Measurements from ENCODE around the gene DNM3.

- TF ChIP-seq, protein P1, sequence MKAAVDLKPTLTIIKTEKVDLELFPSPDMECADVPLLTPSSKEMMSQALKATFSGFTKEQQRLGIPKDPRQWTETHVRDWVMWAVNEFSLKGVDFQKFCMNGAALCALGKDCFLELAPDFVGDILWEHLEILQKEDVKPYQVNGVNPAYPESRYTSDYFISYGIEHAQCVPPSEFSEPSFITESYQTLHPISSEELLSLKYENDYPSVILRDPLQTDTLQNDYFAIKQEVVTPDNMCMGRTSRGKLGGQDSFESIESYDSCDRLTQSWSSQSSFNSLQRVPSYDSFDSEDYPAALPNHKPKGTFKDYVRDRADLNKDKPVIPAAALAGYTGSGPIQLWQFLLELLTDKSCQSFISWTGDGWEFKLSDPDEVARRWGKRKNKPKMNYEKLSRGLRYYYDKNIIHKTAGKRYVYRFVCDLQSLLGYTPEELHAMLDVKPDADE (IDR thresholded peaks at IDR 0.05) = no peak
- TF ChIP-seq POLR2AphosphoS5 (IDR thresholded peaks at IDR 0.05; ENCODE audit: low read depth) = no peak
- TF ChIP-seq EZH2phosphoT487 (IDR thresholded peaks at IDR 0.05; ENCODE audit: unreplicated experiment) = no peak
- TF ChIP-seq, protein P2, sequence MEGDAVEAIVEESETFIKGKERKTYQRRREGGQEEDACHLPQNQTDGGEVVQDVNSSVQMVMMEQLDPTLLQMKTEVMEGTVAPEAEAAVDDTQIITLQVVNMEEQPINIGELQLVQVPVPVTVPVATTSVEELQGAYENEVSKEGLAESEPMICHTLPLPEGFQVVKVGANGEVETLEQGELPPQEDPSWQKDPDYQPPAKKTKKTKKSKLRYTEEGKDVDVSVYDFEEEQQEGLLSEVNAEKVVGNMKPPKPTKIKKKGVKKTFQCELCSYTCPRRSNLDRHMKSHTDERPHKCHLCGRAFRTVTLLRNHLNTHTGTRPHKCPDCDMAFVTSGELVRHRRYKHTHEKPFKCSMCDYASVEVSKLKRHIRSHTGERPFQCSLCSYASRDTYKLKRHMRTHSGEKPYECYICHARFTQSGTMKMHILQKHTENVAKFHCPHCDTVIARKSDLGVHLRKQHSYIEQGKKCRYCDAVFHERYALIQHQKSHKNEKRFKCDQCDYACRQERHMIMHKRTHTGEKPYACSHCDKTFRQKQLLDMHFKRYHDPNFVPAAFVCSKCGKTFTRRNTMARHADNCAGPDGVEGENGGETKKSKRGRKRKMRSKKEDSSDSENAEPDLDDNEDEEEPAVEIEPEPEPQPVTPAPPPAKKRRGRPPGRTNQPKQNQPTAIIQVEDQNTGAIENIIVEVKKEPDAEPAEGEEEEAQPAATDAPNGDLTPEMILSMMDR (conservative IDR thresholded peaks at IDR 0.05; ENCODE audit: low read depth in 2 of 2) = no peak
- TF ChIP-seq EZH2 (IDR thresholded peaks at IDR 0.05; ENCODE audit: low read depth, unreplicated experiment) = no peak
- TF ChIP-seq CREB1 (CRISPR knock-in tag; IDR thresholded peaks at IDR 0.05; ENCODE audit: low read depth) = no peak
- TF ChIP-seq ZNF114 (CRISPR knock-in tag; IDR thresholded peaks at IDR 0.05) = no peak
- TF ChIP-seq, protein P3, sequence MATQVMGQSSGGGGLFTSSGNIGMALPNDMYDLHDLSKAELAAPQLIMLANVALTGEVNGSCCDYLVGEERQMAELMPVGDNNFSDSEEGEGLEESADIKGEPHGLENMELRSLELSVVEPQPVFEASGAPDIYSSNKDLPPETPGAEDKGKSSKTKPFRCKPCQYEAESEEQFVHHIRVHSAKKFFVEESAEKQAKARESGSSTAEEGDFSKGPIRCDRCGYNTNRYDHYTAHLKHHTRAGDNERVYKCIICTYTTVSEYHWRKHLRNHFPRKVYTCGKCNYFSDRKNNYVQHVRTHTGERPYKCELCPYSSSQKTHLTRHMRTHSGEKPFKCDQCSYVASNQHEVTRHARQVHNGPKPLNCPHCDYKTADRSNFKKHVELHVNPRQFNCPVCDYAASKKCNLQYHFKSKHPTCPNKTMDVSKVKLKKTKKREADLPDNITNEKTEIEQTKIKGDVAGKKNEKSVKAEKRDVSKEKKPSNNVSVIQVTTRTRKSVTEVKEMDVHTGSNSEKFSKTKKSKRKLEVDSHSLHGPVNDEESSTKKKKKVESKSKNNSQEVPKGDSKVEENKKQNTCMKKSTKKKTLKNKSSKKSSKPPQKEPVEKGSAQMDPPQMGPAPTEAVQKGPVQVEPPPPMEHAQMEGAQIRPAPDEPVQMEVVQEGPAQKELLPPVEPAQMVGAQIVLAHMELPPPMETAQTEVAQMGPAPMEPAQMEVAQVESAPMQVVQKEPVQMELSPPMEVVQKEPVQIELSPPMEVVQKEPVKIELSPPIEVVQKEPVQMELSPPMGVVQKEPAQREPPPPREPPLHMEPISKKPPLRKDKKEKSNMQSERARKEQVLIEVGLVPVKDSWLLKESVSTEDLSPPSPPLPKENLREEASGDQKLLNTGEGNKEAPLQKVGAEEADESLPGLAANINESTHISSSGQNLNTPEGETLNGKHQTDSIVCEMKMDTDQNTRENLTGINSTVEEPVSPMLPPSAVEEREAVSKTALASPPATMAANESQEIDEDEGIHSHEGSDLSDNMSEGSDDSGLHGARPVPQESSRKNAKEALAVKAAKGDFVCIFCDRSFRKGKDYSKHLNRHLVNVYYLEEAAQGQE (IDR thresholded peaks at IDR 0.05; ENCODE audit: unreplicated experiment) = no peak
These were observed 227.8 kb downstream of the DNM3 start for GRCh38 chr1:172069051-172069450.
